Measurements from ENCODE around the gene SLC2A4RG.

Gene SLC2A4RG

GRCh38 chr20:63753381-63753780 is 13.8 kb downstream of the SLC2A4RG start:
- no peak for DNase-seq (ENCODE audit: low spot score)

GRCh38 chr20:63754008-63754407 is 14.4 kb downstream of the SLC2A4RG start:
- DNase-seq (ENCODE audit: low spot score) = no peak

- no peak for DNase-seq (ENCODE audit: low spot score)
Measured at GRCh38 chr20:63755933-63756647, 16.5 kb downstream of the SLC2A4RG start.

- no peak for DNase-seq (ENCODE audit: low spot score)
Measured at GRCh38 chr20:63756648-63756991, 17.0 kb downstream of the SLC2A4RG start.

GRCh38 chr20:63758152-63758551 is 18.6 kb downstream of the SLC2A4RG start:
- no peak for DNase-seq (ENCODE audit: low spot score)

- no peak for DNase-seq (ENCODE audit: low spot score)
Measured at GRCh38 chr20:63759377-63759901, 19.9 kb downstream of the SLC2A4RG start.

- DNase-seq (ENCODE audit: low spot score) = no peak
Measured at GRCh38 chr20:63765082-63765873, 25.7 kb downstream of the SLC2A4RG start.

- DNase-seq (ENCODE audit: low spot score) = no peak
Measured at GRCh38 chr20:63765902-63766301, 26.3 kb downstream of the SLC2A4RG start.

- no peak for DNase-seq (ENCODE audit: low spot score)
Measured at GRCh38 chr20:63766695-63767426, 27.3 kb downstream of the SLC2A4RG start.

GRCh38 chr20:63767456-63767855 is 27.9 kb downstream of the SLC2A4RG start:
- no peak for DNase-seq (ENCODE audit: low spot score)

- no peak for DNase-seq (ENCODE audit: low spot score)
Measured at GRCh38 chr20:63767886-63768285, 28.3 kb downstream of the SLC2A4RG start.

GRCh38 chr20:63768591-63769515 is 29.3 kb downstream of the SLC2A4RG start:
- DNase-seq (ENCODE audit: low spot score) = no peak

- no peak for DNase-seq (ENCODE audit: low spot score)
Measured at GRCh38 chr20:63769891-63770474, 30.4 kb downstream of the SLC2A4RG start.

- DNase-seq (ENCODE audit: low spot score) = no peak
Measured at GRCh38 chr20:63771046-63771707, 31.6 kb downstream of the SLC2A4RG start.

- DNase-seq (ENCODE audit: low spot score) = peak; percentile 43
Measured at GRCh38 chr20:63772781-63773518, 33.4 kb downstream of the SLC2A4RG start.

GRCh38 chr20:63773571-63774241 is 34.1 kb downstream of the SLC2A4RG start:
- no peak for DNase-seq (ENCODE audit: low spot score)

GRCh38 chr20:63774306-63774705 is 34.7 kb downstream of the SLC2A4RG start:
- peak; percentile 36 for DNase-seq (ENCODE audit: low spot score)

GRCh38 chr20:63775096-63775978 is 35.8 kb downstream of the SLC2A4RG start:
- DNase-seq (ENCODE audit: low spot score) = peak; percentile 78

Data from AG20443 (cell line).